ENCODE data around the gene DDAH1.

GRCh38 chr1:85447006-85447943, 17.7 kb downstream of the DDAH1 start:
- TF ChIP-seq GATA2 (IDR thresholded peaks at IDR 0.05; ENCODE audit: low read depth, low read length) (no peak), GATA3 (IDR thresholded peaks at IDR 0.05; ENCODE audit: low read depth, low read length) (no peak)
